Measurements from ENCODE around the gene EYA2. TPM values are rescaled to one million over a fixed set of nuclear protein-coding genes. Genes with fewer than 3 reads are reported as not detected.
"Not testable (repeated sequence)": the region's sequence is repeated elsewhere in the genome, so short reads cannot be mapped to it uniquely, and the experiment has no call there.

Gene EYA2
- total and polyA plus RNA-seq, 4 donors = 0.17 to 0.54 (median 0.23) TPM; not detected in 1

DNA sequence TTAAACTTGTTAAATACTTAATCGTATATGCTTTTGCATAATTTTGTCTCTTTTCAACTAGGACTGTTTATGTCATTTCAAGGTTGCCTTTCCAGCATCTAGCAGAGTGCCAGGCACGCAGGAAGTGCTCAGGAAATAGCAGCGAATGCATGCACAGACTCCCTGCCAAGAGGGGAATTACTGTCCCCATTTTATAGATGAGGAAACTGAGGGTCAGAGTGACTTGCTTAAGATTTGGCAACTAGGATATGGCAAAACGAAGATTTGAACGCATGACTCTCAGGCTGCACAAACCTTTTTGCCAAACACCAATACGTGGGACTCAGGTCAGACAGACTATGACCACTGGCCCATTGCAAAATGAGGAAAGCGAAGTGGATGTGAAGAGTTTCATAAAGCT lies 22.5 kb downstream of the EYA2 start:
- Histone ChIP-seq H3K27me3 (ENCODE audit: control insufficient read depth in 4 of 4, insufficient read depth in 4 of 4, low read length in 3 of 4) (no peaks in the 10 kb centered on the region), H3K36me3 (ENCODE audit: control insufficient read depth in 4 of 4, insufficient read depth in 3 of 4, low read depth in 1 of 4, low read length in 3 of 4) (no peaks in the 10 kb centered on the region), H3K9me3 (ENCODE audit: control insufficient read depth in 4 of 4, low read length in 3 of 4) (no peaks in the 10 kb centered on the region), H3K4me1 (ENCODE audit: control insufficient read depth in 4 of 4, insufficient read depth in 4 of 4, low read length in 3 of 4) (no peaks in the 10 kb centered on the region), H3K9ac (ENCODE audit: low read depth in 1 of 2, low read length in 2 of 2) (no peak overlapping the region), H3K27ac (ENCODE audit: low read depth in 1 of 2, low read length in 2 of 2) (no peak overlapping the region), H3K4me3 (ENCODE audit: low read depth in 1 of 3, low read length in 3 of 3) (no peak overlapping the region)
- TF ChIP-seq JUND (IDR thresholded peaks at IDR 0.05) (no peak), HNF4A (conservative IDR thresholded peaks at IDR 0.05) (no peak), YY1 (IDR thresholded peaks at IDR 0.05) (no peak), GABPA (IDR thresholded peaks at IDR 0.05 in 1 of 2, conservative IDR thresholded peaks at IDR 0.05 in 1 of 2) (no peak), RAD21 (IDR thresholded peaks at IDR 0.05) (no peak), HNF4G (IDR thresholded peaks at IDR 0.05) (no peak), FOXA2 (IDR thresholded peaks at IDR 0.05) (no peak), NR2F2 (IDR thresholded peaks at IDR 0.05) (no peak)
- TF ChIP-seq, protein P1, sequence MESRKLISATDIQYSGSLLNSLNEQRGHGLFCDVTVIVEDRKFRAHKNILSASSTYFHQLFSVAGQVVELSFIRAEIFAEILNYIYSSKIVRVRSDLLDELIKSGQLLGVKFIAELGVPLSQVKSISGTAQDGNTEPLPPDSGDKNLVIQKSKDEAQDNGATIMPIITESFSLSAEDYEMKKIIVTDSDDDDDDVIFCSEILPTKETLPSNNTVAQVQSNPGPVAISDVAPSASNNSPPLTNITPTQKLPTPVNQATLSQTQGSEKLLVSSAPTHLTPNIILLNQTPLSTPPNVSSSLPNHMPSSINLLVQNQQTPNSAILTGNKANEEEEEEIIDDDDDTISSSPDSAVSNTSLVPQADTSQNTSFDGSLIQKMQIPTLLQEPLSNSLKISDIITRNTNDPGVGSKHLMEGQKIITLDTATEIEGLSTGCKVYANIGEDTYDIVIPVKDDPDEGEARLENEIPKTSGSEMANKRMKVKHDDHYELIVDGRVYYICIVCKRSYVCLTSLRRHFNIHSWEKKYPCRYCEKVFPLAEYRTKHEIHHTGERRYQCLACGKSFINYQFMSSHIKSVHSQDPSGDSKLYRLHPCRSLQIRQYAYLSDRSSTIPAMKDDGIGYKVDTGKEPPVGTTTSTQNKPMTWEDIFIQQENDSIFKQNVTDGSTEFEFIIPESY (IDR thresholded peaks at IDR 0.05) = no peak
- WGBS = 82% methylated on average over 7 of the region's 7 CpGs
- DNase-seq (ENCODE audit: low spot score) = no peak

GRCh38 chr20:46920114-46920513 lies 25.5 kb downstream of the EYA2 start:
- TF ChIP-seq SP1 (IDR thresholded peaks at IDR 0.05) = no peak
- TF ChIP-seq, protein P2, sequence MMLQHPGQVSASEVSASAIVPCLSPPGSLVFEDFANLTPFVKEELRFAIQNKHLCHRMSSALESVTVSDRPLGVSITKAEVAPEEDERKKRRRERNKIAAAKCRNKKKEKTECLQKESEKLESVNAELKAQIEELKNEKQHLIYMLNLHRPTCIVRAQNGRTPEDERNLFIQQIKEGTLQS (IDR thresholded peaks at IDR 0.05) = no peak

DNA sequence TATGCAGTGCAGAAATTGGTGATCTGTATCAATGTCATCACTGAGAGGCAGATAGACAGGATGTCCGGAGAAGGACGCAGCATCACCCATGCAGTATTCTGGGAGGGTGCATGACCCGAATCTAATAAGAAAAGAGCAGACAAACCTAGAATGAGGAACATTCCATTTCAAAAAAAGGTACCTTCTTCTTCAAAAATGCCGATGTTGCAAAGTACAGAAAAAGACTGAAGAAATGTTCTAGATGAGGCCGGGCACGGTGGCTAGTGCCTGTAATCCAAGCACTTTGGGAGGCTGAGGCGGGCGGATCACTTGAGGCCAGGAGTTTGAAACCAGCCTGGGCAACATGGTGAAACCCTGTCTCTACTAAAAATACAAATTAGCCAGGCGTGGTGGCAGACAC lies 28.2 kb downstream of the EYA2 start:
- WGBS = 85% methylated on average over 9 of the region's 9 CpGs
- not testable (repeated sequence) for DNase-seq (ENCODE audit: low spot score); H3K4me3 ChIP-seq (ENCODE audit: low read depth in 1 of 3, low read length in 3 of 3); H3K27me3 ChIP-seq (ENCODE audit: control insufficient read depth in 4 of 4, insufficient read depth in 4 of 4, low read length in 3 of 4); H3K36me3 ChIP-seq (ENCODE audit: control insufficient read depth in 4 of 4, insufficient read depth in 3 of 4, low read depth in 1 of 4, low read length in 3 of 4); H3K27ac ChIP-seq (ENCODE audit: low read depth in 1 of 2, low read length in 2 of 2); H3K4me1 ChIP-seq (ENCODE audit: control insufficient read depth in 4 of 4, insufficient read depth in 4 of 4, low read length in 3 of 4); H3K9me3 ChIP-seq (ENCODE audit: control insufficient read depth in 4 of 4, low read length in 3 of 4); H3K9ac ChIP-seq (ENCODE audit: low read depth in 1 of 2, low read length in 2 of 2)

More at GRCh38 chr20:46920114-46920513, 25.5 kb downstream of the EYA2 start:
- DNase-seq (ENCODE audit: low spot score) = no peak
- H3K9ac ChIP-seq (ENCODE audit: low read depth in 1 of 2, low read length in 2 of 2) = no peak overlapping the region
- H3K4me1 ChIP-seq (ENCODE audit: control insufficient read depth in 4 of 4, insufficient read depth in 4 of 4, low read length in 3 of 4) = peaks cover 0 to 4% (median 0%) of the 10 kb centered on the region in 4 donors
- H3K27me3 ChIP-seq (ENCODE audit: control insufficient read depth in 4 of 4, insufficient read depth in 4 of 4, low read length in 3 of 4) = no peaks in the 10 kb centered on the region
- H3K4me3 ChIP-seq (ENCODE audit: low read depth in 1 of 3, low read length in 3 of 3) = no peak overlapping the region
- no peaks in the 10 kb centered on the region for H3K36me3 ChIP-seq (ENCODE audit: control insufficient read depth in 4 of 4, insufficient read depth in 3 of 4, low read depth in 1 of 4, low read length in 3 of 4)
- 87% methylated on average over 6 of the region's 6 CpGs for WGBS
- no peak overlapping the region for H3K27ac ChIP-seq (ENCODE audit: low read depth in 1 of 2, low read length in 2 of 2)
- no peaks in the 10 kb centered on the region for H3K9me3 ChIP-seq (ENCODE audit: control insufficient read depth in 4 of 4, low read length in 3 of 4)

GRCh38 chr20:46923550-46923949 lies 28.9 kb downstream of the EYA2 start:
- no peaks in the 10 kb centered on the region for H3K36me3 ChIP-seq (ENCODE audit: control insufficient read depth in 4 of 4, insufficient read depth in 3 of 4, low read depth in 1 of 4, low read length in 3 of 4)
- H3K4me1 ChIP-seq (ENCODE audit: control insufficient read depth in 4 of 4, insufficient read depth in 4 of 4, low read length in 3 of 4) = peaks cover 0 to 4% (median 0%) of the 10 kb centered on the region in 4 donors
- WGBS = 52% methylated on average over 4 of the region's 4 CpGs
- DNase-seq (ENCODE audit: low spot score) = no peak
- H3K9ac ChIP-seq (ENCODE audit: low read depth in 1 of 2, low read length in 2 of 2) = no peak overlapping the region
- H3K4me3 ChIP-seq (ENCODE audit: low read depth in 1 of 3, low read length in 3 of 3) = no peak overlapping the region
- H3K9me3 ChIP-seq (ENCODE audit: control insufficient read depth in 4 of 4, low read length in 3 of 4) = no peaks in the 10 kb centered on the region
- no peaks in the 10 kb centered on the region for H3K27me3 ChIP-seq (ENCODE audit: control insufficient read depth in 4 of 4, insufficient read depth in 4 of 4, low read length in 3 of 4)
- no peak overlapping the region for H3K27ac ChIP-seq (ENCODE audit: low read depth in 1 of 2, low read length in 2 of 2)
- TF ChIP-seq, protein P1 (IDR thresholded peaks at IDR 0.05) = no peak
- TF ChIP-seq GABPA (IDR thresholded peaks at IDR 0.05 in 1 of 2, conservative IDR thresholded peaks at IDR 0.05 in 1 of 2) (no peak), FOXA1 (IDR thresholded peaks at IDR 0.05) (no peak), NR2F2 (IDR thresholded peaks at IDR 0.05) (no peak), RXRA (IDR thresholded peaks at IDR 0.05) (peak in 1 of 2 donors; percentile 74), HNF4A (conservative IDR thresholded peaks at IDR 0.05) (peak; percentile 41 to 92), FOXA2 (IDR thresholded peaks at IDR 0.05) (peak; percentile 47), RAD21 (IDR thresholded peaks at IDR 0.05) (peak in 1 of 2 donors; percentile 37), TAF1 (conservative IDR thresholded peaks at IDR 0.05) (no peak)
- TF ChIP-seq, protein P2 (IDR thresholded peaks at IDR 0.05) = no peak
- TF ChIP-seq, protein P3, sequence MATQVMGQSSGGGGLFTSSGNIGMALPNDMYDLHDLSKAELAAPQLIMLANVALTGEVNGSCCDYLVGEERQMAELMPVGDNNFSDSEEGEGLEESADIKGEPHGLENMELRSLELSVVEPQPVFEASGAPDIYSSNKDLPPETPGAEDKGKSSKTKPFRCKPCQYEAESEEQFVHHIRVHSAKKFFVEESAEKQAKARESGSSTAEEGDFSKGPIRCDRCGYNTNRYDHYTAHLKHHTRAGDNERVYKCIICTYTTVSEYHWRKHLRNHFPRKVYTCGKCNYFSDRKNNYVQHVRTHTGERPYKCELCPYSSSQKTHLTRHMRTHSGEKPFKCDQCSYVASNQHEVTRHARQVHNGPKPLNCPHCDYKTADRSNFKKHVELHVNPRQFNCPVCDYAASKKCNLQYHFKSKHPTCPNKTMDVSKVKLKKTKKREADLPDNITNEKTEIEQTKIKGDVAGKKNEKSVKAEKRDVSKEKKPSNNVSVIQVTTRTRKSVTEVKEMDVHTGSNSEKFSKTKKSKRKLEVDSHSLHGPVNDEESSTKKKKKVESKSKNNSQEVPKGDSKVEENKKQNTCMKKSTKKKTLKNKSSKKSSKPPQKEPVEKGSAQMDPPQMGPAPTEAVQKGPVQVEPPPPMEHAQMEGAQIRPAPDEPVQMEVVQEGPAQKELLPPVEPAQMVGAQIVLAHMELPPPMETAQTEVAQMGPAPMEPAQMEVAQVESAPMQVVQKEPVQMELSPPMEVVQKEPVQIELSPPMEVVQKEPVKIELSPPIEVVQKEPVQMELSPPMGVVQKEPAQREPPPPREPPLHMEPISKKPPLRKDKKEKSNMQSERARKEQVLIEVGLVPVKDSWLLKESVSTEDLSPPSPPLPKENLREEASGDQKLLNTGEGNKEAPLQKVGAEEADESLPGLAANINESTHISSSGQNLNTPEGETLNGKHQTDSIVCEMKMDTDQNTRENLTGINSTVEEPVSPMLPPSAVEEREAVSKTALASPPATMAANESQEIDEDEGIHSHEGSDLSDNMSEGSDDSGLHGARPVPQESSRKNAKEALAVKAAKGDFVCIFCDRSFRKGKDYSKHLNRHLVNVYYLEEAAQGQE (IDR thresholded peaks at IDR 0.05) = no peak
- TF ChIP-seq, protein P4, sequence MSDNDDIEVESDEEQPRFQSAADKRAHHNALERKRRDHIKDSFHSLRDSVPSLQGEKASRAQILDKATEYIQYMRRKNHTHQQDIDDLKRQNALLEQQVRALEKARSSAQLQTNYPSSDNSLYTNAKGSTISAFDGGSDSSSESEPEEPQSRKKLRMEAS (IDR thresholded peaks at IDR 0.05) = peak; percentile 62
